HG03064 (cell line): ENCODE data around the gene CACNA2D1.
"Not testable (repeated sequence)": the region's sequence is repeated elsewhere in the genome, so short reads cannot be mapped to it uniquely, and the experiment has no call there.

Experiments used
- ATAC-seq: cut with Tn5 transposase; IDR thresholded peaks from one replicate; pipeline ENCODE4 v1.9.1; 2021; ENCODE audit warnings: low read depth; ENCODE audit not compliant: unreplicated experiment

CACNA2D1 gene

DNA sequence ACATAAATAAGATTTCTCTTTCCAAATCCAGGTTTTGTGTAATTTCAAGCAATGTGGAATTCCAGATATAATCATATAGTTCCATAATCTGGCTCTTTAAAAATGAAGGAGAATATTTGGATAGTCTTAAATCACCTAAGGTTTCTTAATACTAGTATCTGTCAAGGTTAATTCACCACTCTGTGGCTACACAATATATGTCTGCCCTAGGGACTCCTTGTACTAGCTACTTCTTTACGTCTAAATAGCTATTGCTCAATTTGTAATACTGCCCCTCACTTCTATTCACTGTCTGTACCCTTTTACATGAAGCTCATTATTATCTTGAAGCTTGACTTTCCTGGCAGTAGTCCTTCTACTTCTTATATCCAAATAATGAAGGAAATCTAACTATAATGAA lies 47.2 kb downstream of the CACNA2D1 start:
- ATAC-seq: no peak

DNA sequence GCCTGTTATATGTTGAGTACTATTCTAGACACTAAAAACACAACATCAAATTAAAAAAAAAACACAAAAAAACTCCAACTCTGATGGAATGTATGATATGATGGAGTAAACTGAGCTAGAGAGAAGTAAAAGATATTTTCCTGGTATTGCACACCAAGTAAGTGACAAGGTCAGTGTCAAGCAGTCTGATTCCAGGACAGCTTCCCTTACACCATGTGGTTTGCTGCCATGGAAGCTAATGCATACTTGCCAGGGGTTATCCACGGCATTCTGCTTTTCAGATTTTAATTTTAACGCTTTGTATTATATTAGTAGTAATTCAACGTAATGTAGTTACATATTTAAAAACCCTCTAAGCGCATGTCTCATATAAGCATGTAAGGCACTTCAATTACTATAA lies 48.4 kb downstream of the CACNA2D1 start:
- no peak for ATAC-seq

DNA sequence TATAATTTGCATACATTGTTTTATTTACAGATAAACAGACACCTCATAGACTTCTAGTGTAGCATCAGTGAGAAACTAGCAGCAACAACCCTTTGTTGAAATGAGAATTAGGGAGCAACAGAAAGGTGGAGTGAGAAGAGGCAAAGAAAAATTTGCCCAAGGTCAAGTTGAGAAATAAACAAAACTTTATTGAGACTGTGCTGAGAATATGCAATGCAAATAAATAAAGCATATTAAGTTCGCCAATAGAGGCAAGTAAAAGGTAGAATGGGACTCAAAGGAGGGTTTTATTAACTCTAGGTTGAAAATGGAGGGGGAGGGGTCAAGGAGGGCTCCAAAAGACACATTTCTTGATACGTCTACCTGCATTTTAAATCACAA lies 49.7 kb downstream of the CACNA2D1 start:
- no peak for ATAC-seq

DNA sequence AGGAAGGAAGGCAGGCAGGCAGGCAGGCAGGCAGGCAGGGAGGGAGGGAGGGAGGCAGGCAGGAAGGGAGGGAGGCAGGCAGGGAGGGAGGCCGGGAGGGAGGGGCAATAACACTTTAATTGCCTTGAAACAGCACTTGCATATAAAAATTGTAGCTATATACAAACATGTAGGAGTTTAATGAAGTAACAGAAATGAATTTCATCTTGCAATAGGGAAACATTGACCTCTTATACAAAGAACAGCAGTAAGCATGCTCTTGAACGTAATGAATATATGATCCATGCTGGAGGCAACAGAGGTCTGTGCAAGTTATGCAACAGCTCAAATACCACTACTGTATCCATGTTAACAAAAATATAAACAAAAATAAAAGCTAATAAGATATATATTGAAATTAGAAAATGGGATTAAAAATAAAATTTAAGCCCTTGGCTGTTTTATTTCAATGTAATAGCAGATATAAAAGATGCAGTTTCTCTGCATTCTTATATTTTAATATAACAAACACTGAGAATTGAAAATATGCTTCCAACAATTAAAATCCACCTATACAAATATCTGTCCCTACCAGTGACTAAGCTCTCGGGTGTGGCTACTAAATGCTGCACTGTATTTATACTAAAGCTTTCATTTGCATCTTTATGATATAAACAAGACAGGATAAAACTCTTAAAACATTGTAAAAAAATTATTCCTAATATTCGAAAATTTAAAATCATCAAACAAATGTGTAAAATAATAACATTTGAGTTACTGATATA lies 50.3 kb downstream of the CACNA2D1 start:
- ATAC-seq: no peak

DNA sequence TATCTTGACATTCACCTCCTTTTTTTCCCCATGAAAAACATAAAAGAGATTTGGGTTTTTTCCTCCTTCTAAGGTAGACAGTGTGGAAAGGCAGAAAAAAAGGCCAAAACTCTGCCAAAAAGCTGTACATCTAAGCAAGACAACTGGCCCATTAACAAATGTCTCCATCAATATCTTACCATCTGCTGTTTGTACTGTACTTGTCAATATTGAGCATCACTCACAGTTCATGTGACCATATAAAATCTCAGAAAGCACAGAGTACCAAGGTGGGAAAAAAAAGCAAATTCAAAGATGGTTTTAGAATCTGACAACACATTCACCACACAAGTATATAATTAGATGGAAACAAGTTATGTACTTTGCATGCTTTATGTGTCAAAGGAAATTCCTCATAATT lies 52.6 kb downstream of the CACNA2D1 start:
- no peak for ATAC-seq

DNA sequence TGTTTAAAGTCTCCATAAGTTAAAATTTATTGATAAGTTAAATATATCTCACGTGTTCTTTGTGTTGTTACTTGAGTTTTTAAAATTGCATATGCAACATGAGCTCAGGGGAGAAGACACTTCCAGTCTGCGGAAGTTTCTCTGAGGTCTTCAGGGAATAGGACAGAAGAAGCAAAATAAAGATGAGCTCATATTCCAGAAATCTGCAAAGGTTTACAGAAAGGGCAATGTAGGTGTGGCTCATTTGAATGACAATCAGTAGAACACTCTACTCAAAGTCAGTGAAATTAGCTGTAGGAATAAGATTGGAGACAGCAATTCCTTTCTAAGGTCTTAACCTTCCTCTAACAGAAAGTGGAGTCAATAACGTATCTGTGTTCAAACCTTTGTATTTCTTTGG lies 53.7 kb downstream of the CACNA2D1 start:
- no peak for ATAC-seq

DNA sequence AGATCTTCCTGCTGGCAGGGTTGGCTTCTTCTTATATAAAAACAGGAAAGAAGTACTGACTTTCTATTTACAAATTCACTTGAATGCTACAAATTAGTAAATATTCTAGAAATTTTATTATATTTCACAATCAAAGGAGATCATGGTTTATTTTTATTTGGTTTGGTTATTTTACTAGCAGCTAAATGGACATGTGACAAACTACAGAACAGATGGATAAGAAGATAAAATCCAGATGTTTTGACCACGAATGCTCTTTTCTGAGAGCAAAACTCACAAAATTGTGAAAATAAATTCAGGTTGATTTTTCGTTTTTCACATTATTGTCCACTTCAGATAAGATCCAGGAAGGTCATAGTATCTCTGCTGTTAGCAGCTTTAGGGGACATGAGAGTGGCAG lies 55.4 kb downstream of the CACNA2D1 start:
- ATAC-seq: no peak

DNA sequence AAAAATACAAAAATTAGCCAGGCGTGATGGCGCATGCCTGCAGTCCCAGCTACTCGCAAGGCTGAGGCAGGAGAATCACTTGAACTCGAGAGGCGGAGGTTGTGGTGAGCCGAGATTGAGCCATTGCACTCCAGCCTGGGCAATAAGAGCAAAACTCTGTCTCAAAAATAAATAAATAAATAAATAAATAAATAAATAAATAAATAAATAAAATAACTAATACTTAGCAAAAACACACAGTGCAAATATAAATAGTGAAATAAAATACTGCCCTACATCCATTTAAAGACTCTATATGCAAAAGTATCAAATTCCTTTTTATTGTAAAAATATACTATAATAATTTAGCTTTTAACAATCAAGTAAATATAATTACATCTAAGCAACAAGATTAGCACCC lies 57.0 kb downstream of the CACNA2D1 start:
- not testable (repeated sequence) for ATAC-seq

DNA sequence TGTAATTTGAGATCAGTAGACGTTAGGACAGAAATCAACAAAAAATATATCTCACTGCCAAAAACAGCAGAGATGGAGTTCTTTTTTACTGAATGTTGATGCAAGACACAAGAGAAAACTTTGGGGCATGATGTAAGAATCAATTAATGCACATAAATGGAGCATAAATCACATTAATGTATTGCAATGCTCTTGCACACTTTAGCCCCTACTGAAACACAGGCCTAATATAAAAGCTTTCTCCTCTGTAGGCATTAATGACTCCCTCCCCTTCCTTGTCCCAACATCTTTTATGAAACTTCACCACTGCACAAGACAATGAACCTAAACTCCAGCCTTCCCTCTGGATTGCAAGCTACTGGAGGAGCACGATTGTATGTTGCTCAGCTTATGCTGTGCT lies 58.8 kb downstream of the CACNA2D1 start:
- no peak for ATAC-seq

DNA sequence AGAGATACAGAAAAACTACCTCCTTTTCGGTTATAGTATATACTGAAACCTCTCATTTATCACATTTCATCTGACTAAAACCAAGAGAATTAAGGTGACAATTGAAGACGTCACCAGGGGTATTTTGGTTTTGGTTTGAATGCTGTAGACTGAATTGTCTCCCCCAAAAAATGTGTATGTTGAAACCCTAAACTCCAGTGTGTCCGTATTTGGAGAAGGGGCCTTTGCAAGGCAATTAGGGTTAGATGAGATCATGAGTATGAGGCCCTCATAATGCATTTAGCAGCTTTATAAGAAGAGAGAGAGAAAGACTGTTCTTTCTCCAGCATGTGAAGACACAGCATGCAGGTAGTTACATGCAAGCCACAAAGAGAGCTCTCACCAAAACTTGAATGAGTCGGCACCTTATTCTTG lies 59.5 kb downstream of the CACNA2D1 start:
- no peak for ATAC-seq

DNA sequence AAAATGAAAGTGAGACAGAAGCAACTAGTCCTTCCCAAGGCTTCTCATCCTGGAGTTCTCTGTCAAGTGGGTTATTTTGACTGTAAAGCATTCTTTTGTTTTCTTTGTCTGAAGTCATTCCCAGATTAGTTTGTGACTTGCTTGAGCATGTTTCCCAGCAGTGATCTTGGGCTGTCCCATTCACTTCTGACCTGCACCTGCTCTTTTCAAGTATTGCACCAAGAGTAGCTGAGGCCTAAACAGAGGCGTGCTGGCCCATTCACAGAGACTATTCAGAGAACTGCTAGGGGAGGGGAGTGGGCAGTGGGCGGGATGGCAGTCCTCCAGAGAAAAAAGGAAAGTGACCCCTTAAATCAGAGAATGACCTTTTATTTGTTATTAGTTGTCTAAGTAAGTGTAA lies 61.3 kb downstream of the CACNA2D1 start:
- ATAC-seq: no peak

DNA sequence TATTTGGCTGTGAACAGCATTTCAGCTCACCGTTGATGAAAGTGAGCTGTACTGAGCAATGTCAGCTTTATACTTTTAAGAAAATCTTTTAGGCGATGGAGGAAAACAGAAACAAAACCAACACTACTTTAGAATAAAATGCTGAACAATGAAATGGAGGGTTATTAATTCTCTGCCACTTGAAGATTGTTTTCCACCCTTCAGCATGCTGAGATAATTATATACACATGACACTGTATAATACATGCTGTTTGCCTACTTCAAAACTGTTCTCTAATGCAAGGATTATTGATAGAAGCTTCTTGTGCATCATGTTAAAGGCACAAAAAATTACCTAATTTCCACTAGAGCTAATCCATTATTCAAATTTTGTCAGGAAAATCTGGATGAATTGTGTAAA lies 66.8 kb downstream of the CACNA2D1 start:
- ATAC-seq: no peak

DNA sequence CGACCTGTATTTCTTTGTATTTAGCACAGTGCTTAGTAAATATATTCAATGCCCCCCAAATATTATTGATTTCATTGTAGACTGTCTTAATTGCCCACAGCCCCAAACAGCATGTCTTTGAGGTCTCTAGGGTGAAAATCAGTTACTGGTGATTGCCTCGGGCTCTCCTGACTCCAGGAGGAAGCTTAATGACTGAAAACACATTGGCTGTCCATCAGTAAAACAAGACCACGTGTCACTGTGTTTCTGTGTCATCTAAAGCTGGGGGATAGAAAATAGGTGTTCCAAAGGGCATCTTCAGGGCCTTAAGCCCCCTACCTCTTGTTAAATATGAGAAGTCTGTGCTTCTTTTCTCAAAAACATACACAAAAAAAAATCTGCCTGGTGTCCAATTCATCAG lies 67.9 kb downstream of the CACNA2D1 start:
- no peak for ATAC-seq

DNA sequence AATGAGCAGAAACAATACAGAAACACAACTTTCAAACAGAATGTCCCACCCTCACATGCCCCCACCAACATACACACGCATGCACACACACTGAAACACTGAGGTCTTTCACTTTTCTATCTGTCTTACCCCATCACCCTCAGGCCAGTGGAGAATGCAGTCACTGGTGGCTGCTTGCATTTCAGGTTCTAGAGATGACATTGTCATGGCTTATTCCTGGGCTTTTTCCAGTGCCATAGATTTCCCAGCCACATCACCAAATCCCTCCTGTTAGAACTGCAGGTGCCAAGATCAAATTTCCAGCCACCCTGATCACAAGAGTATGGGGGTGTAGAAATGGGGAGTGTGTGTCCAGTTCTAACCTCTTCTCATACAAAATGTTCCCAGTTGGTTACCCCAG lies 68.4 kb downstream of the CACNA2D1 start:
- no peak for ATAC-seq

DNA sequence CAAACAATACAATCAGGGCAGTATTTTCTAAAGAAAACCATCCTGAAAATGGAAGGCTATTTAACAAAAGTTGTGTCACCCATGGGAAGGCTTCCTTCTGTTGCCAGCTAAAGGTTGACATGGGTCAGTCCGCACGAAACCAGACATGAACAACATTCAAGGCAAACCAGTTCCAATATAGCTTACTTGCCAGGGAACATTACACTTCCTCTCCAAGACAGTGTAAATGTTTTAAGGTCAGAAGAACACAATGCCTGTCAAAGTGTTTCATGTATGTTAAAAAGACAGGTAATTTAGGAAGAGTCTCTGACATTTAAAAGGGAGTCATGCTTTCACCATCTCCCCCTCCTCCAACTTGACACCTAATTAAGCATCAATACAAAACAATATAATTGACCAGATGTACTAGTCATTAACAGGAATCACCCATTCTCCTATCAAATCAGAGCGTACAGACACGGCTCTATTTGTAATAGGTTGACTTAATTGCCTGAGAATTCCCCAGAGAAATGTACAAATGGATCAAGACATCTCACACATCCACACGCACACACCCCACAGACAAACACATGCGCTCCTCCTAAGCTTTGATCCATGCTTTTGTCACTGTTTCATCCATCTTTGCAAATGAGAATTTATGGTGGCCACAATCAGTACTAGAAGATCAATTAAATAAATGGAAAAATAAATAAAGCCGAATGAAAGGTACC lies 69.5 kb downstream of the CACNA2D1 start:
- ATAC-seq: no peak

DNA sequence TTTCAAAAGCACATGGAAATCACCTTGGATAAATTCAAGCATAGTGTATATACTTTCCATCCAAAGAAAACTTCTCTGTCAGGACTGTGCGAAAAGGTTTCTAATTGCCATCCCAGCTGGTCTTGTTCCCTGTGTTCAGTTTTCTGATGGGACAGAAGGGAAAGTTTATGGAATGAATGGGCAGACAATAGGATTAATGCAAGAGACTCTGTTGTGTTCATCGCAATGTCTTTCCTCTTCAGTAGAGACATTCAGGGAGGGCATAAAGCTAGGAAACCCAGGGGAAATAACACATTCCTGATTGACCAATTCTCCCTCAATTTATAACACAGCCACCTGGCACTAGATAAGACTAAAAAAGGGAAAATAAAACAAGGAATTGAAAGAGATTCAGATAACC lies 78.9 kb downstream of the CACNA2D1 start:
- ATAC-seq: no peak

DNA sequence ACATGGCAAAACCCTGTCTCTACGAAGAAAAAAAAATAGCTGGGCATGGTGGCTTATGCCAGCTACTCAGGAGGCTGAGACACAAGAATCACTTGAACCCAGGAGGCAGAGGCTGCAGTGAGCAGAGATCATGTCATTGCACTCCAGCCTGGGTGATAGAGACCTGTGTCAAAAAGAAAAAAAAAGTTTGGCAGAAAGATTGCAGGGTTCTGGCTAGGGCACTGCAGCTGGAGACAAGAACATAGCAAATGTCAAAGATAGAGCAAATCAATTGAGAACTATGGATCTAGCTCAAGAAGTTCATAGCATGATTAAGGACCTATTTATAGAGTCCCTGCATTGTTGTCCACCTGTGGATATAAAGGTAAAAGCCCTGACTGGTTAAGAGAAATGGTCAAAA lies 79.5 kb downstream of the CACNA2D1 start:
- ATAC-seq: no peak

DNA sequence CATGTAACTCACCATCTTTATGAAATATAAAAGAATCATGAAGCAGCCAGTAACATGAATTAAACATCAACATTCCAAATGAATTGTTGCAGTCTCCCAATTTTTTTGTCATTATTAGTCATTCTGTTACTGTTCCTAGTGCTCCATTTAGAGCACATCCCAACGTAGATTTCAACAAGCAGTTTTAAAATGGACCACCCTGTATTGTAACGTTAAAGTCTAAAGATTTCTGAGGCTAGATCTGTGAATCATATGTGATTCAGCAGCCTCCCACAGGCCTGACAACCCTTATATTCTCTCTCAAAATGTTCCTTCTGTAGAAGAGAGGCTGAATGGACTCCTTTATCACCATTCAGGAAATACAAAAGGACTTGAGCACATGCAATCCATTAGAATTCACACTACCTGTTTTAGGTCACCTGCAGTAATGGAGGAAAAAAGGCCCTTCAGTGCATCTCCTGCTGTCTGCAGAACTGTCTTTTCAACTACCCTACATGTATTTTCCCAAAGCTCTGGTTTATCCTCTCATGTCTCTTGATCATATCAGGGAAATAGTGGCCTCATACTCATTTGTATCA lies 81.4 kb downstream of the CACNA2D1 start:
- ATAC-seq: no peak

DNA sequence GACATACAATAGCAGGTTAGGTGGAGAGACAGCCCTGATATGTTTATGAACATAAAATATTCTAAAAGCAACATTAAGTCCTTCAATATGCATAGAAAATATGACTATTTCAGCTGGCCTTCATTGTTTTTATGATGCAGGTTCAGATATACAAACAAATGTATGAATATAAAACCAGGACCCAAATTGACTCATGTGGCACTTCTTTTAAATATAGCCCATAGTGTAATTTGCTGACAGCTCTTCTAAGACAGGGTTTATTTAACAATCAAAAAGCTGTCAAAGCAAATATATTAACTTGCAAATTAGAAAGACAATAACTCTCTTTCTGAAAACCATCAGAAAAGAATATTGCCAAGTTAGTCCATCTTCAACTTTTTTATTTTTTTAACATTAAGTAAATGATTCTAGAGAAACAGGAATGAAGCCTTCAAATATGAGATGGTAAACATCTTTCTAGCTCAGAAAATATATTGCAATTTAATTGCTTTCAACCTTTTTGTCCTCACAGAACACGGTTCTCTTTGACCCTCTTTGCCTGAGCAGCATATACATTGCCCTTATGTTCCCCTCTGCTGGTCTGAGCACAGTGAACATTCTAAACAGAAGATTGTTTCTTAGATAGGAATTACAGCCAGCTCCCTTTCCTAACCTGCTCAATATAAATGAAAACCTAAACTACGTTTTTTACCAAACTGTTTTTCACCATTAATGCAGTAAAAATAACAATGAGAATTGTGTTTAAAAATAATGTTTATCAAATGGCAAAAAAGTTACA lies 82.8 kb downstream of the CACNA2D1 start:
- ATAC-seq: no peak

DNA sequence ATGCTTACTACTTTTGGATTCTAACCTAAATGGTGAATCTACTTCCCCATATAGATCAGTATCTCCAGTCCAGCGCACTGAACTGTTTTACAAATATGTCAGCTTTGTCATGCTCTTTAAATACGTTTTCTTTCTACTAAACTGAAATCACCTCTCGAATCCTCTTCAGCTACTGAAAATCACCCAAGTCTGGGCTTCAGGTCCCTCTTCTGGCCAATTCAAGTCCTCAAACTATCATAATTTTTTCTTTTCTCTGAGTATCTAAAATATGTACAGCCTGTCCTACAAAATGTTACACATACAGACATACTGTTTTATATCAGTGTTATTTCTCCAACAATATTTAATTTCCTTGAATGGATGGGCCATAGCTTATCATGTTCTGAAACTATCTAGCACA lies 84.2 kb downstream of the CACNA2D1 start:
- ATAC-seq: no peak

DNA sequence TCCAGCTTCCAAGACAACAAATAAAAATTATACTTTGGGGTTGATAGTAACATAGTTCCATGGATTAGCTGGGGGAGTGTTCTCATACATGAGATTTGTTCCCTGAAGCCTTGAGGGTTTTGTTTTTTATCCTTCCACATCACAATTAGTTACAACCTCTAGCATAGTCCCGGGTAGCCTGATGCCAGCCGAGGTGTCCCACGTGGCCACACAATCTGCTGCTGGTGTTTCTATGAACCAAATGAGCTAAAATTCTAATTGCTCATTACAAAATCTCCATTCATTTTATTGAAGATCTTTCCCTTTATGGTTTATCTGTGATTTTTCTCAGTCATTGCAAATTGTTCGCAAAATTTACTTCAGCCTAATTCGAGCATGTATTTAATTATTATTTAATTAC lies 84.7 kb downstream of the CACNA2D1 start:
- no peak for ATAC-seq
